Peyer's patch (tissue), 4 donors: Measurements from ENCODE around the gene ZNF69. TPM values are rescaled to one million over a fixed set of nuclear protein-coding genes. Genes with fewer than 3 reads are reported as not detected.
"Not testable (repeated sequence)": the region's sequence is repeated elsewhere in the genome, so short reads cannot be mapped to it uniquely, and the experiment has no call there.

ENCODE experiments used
- DNase-seq, 3 donors: peaks; one replicate each; pipeline ENCODE4 v3.0.0-alpha.2; 2017 to 2019
- H3K27ac ChIP-seq, 4 donors: fragments of 200-600 bp; sonication (generic); one replicate each; pipeline ENCODE4 v1.5.1; 2016 to 2019
- H3K27me3 ChIP-seq, 2 donors: fragments of 200-600 bp; sonication (generic); one replicate each; pipeline ENCODE4 v1.5.1; 2019
- H3K36me3 ChIP-seq, 3 donors: fragments of 200-600 bp; sonication (generic); one replicate each; pipeline ENCODE4 v1.5.1; 2016 to 2019
- H3K4me1 ChIP-seq, 4 donors: fragments of 200-600 bp; sonication (generic); one replicate each; pipeline ENCODE4 v1.5.1; 2016 to 2019
- H3K4me3 ChIP-seq, 4 donors: fragments of 200-600 bp; sonication (generic); 1 replicate in 3 of 4; 2 replicates in 1 of 4; pipeline ENCODE4 v1.5.1; 2016 to 2019; ENCODE audit warnings: mild to moderate bottlenecking in 1 of 4
- H3K9me3 ChIP-seq, 4 donors: fragments of 200-600 bp; sonication (generic); one replicate each; pipeline ENCODE4 v1.5.1; 2016 to 2019; ENCODE audit warnings: mild to moderate bottlenecking in 1 of 4
- POLR2A ChIP-seq, 2 donors: fragments of 450-650 bp; IDR thresholded peaks; one replicate each; pipeline ENCODE4 v1.5.1; 2017; ENCODE audit warnings: antibody characterized with exemption in 2 of 2, mild to moderate bottlenecking in 2 of 2, moderate library complexity in 2 of 2
- total RNA-seq, 4 donors: library from RNA; depleted of rRNA; stranded (reverse); fragments of >200 nt; gene quantifications; one replicate each; pipeline ENCODE4 v1.1.0, GENCODE V29; 2016
- TF ChIP-seq, protein P1 (sequence below), 6 experiments: fragments of 450-650 bp in 4 of 6; fragments of 200-600 bp in 2 of 6; sonication (generic) in 1 of 6; IDR thresholded peaks; one replicate each; pipeline ENCODE4 v1.5.1; 2017 to 2019; ENCODE audit warnings: antibody characterized with exemption in 6 of 6, mild to moderate bottlenecking in 3 of 6, moderate library complexity in 1 of 6

The ZNF69 gene
- total RNA-seq, 4 donors from 2014 or later, result 8.9 to 19.8 (median 14.5) TPM

DNA sequence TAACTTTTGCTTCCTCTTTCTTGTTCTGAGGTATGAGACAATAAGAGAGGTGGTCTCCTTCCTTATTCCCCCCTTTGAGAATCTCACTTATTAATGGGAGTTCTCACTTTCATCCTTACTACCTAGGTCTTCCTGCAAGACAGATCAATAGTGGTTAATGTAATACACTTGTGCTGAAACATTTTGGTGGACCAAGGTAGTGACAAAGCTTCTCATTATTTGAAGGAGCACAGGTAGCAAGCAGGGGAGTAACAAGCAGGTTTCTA is 55.2 kb downstream of the ZNF69 start:
- Histone ChIP-seq H3K36me3 (peaks cover 4 to 80% (median 6%) of the 10 kb centered on the region in 3 donors), H3K4me1 (no peaks in the 10 kb centered on the region), H3K4me3 (no peak overlapping the region), H3K27me3 (no peaks in the 10 kb centered on the region), H3K9me3 (peaks cover 0 to 88% (median 45%) of the 10 kb centered on the region in 4 donors), H3K27ac (no peak overlapping the region)
- DNase-seq, result no peak
- TF ChIP-seq, protein P1, sequence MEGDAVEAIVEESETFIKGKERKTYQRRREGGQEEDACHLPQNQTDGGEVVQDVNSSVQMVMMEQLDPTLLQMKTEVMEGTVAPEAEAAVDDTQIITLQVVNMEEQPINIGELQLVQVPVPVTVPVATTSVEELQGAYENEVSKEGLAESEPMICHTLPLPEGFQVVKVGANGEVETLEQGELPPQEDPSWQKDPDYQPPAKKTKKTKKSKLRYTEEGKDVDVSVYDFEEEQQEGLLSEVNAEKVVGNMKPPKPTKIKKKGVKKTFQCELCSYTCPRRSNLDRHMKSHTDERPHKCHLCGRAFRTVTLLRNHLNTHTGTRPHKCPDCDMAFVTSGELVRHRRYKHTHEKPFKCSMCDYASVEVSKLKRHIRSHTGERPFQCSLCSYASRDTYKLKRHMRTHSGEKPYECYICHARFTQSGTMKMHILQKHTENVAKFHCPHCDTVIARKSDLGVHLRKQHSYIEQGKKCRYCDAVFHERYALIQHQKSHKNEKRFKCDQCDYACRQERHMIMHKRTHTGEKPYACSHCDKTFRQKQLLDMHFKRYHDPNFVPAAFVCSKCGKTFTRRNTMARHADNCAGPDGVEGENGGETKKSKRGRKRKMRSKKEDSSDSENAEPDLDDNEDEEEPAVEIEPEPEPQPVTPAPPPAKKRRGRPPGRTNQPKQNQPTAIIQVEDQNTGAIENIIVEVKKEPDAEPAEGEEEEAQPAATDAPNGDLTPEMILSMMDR (IDR thresholded peaks at IDR 0.05), result no peak
- TF ChIP-seq POLR2A (IDR thresholded peaks at IDR 0.05), result no peak

DNA sequence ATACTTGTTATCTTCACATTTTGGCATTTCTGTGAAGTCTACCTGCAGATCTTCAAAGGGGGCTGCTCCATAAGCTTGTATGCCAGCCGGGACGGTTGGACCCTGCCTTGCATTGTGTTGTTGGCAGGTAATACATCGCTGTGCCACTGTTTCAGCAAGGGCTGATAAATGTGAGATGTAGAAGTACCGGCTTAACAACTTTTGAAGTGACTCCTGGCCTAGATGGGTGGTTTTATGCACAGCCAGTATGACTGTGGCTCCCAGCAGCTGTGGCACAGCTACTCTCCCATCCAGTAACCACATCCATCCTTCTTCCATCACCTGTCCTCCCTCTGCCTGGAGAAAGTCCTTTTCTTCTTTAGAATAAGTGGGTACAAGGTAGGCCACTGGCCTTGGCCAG is 57.1 kb downstream of the ZNF69 start:
- H3K9me3 ChIP-seq, result peaks cover 6 to 96% (median 56%) of the 10 kb centered on the region in 4 donors
- H3K27ac ChIP-seq, result no peak overlapping the region
- no peaks in the 10 kb centered on the region for H3K4me1 ChIP-seq
- TF ChIP-seq POLR2A (IDR thresholded peaks at IDR 0.05), result no peak
- TF ChIP-seq, protein P1 (IDR thresholded peaks at IDR 0.05), result no peak
- DNase-seq, result no peak
- H3K36me3 ChIP-seq, result peaks cover 6 to 96% (median 14%) of the 10 kb centered on the region in 3 donors
- no peak overlapping the region for H3K4me3 ChIP-seq
- no peaks in the 10 kb centered on the region for H3K27me3 ChIP-seq

DNA sequence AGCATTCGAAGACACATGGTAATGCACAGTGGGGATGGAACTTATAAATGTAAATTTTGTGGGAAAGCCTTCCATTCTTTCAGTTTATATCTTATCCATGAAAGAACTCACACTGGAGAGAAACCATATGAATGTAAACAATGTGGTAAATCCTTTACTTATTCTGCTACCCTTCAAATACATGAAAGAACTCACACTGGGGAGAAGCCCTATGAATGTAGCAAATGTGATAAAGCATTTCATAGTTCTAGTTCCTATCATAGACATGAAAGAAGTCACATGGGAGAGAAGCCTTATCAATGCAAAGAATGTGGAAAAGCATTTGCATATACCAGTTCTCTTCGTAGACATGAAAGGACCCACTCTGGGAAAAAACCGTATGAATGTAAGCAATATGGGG is 61.1 kb downstream of the ZNF69 start:
- Histone ChIP-seq H3K27me3 (no peaks in the 10 kb centered on the region), H3K4me3 (no peak overlapping the region), H3K9me3 (peaks cover 8 to 98% (median 57%) of the 10 kb centered on the region in 4 donors), H3K4me1 (no peaks in the 10 kb centered on the region), H3K27ac (no peak overlapping the region), H3K36me3 (peaks cover 6 to 79% (median 14%) of the 10 kb centered on the region in 3 donors)
- DNase-seq, result no peak
- no peak for TF ChIP-seq POLR2A (IDR thresholded peaks at IDR 0.05)
- TF ChIP-seq, protein P1 (IDR thresholded peaks at IDR 0.05), result no peak

DNA sequence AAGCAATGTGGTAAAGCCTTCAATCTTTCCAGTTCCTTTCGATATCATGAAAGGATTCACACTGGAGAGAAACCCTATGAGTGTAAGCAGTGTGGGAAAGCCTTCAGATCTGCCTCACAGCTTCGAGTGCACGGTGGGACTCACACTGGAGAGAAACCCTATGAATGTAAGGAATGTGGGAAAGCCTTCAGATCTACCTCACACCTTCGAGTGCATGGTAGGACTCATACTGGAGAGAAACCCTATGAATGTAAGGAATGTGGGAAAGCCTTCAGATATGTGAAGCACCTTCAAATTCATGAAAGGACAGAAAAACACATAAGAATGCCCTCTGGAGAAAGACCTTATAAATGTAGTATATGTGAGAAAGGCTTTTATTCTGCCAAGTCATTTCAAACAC is 61.6 kb downstream of the ZNF69 start:
- Histone ChIP-seq H3K4me1 (no peaks in the 10 kb centered on the region), H3K27me3 (no peaks in the 10 kb centered on the region), H3K4me3 (no peak overlapping the region), H3K27ac (no peak overlapping the region), H3K9me3 (peaks cover 8 to 97% (median 55%) of the 10 kb centered on the region in 4 donors), H3K36me3 (peaks cover 6 to 73% (median 14%) of the 10 kb centered on the region in 3 donors)
- DNase-seq, result no peak
- TF ChIP-seq, protein P1 (IDR thresholded peaks at IDR 0.05), result no peak
- no peak for TF ChIP-seq POLR2A (IDR thresholded peaks at IDR 0.05)

DNA sequence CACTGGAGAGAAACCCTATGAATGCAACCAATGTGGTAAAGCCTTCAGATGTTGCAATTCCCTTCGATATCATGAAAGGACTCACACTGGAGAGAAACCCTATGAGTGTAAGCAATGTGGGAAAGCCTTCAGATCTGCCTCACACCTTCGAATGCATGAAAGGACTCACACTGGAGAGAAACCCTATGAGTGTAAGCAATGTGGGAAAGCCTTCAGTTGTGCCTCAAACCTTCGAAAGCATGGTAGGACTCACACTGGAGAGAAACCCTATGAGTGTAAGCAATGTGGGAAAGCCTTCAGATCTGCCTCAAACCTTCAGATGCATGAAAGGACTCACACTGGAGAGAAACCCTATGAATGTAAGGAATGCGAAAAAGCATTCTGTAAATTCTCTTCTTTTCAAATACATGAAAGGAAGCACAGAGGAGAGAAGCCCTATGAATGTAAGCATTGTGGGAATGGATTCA is 62.1 kb downstream of the ZNF69 start:
- DNase-seq, H3K27me3 ChIP-seq, H3K4me1 ChIP-seq, H3K4me3 ChIP-seq, H3K27ac ChIP-seq: not testable (repeated sequence)
- H3K36me3 ChIP-seq, result peaks cover 6 to 69% (median 14%) of the 10 kb centered on the region in 3 donors
- H3K9me3 ChIP-seq, result peaks cover 8 to 96% (median 54%) of the 10 kb centered on the region in 4 donors

DNA sequence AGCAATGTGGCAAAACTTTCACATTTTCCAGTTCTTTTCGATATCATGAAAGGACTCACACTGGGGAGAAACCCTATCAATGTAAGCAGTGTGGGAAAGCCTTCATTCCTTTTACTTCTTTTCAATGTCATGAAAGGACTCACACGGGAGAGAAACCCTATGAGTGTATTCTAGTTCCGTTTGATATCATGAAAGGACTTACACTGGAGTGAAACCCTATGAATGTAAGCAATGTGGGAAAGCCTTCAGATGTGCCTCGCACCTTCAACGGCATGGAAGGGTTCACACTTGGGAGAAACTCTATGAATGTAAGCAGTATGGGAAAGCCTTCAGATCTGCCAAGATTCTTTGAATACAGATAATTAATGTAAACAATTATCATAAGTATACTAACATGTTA is 62.7 kb downstream of the ZNF69 start:
- H3K9me3 ChIP-seq, result peaks cover 8 to 94% (median 51%) of the 10 kb centered on the region in 4 donors
- H3K36me3 ChIP-seq, result peaks cover 6 to 62% (median 14%) of the 10 kb centered on the region in 3 donors

More for the DNA sequence above, 62.7 kb downstream of the ZNF69 start:
- Histone ChIP-seq H3K4me3 (no peak overlapping the region), H3K27ac (no peak overlapping the region), H3K4me1 (no peaks in the 10 kb centered on the region), H3K27me3 (no peaks in the 10 kb centered on the region)
- DNase-seq, result no peak
- TF ChIP-seq, protein P1 (IDR thresholded peaks at IDR 0.05), result no peak
- TF ChIP-seq POLR2A (IDR thresholded peaks at IDR 0.05), result no peak

Other genes starting within 250 kb of the ZNF69 start
- 10 to 100 TPM in 3 of 4 donors, 1 to 10 TPM in 1; 5.0 to 14.4 (median 13.1) TPM for gene ZNF823, start 148.8 kb upstream of the ZNF69 start, total RNA-seq
- 10 to 100 TPM in 3 of 4 donors, 1 to 10 TPM in 1; 6.8 to 37.1 (median 12.5) TPM for gene ZNF441, start 120.8 kb upstream of the ZNF69 start, total RNA-seq
- gene ZNF491, start 89.3 kb upstream of the ZNF69 start, total RNA-seq, result 1 to 10 TPM; 1.1 to 1.9 (median 1.4) TPM
- 10 to 100 TPM; 28.0 to 87.2 (median 40.7) TPM for gene ZNF440, start 73.5 kb upstream of the ZNF69 start, total RNA-seq
- gene ZNF439, start 39.1 kb upstream of the ZNF69 start, total RNA-seq, result 10 to 100 TPM; 11.6 to 30.5 (median 23.4) TPM
- 10 to 100 TPM; 31.5 to 37.8 (median 34.7) TPM for gene ZNF700, start 37.3 kb downstream of the ZNF69 start, total RNA-seq
- 10 to 100 TPM in 1 of 4 donors, 1 to 10 TPM in 3; 4.1 to 18.6 (median 8.3) TPM for gene ZNF763, start 77.3 kb downstream of the ZNF69 start, total RNA-seq
- 1 to 10 TPM in 2 of 4 donors, under 1 TPM in 1, not detected in 1; 0.35 to 3.5 (median 1.7) TPM for gene ZNF433, start 147.9 kb downstream of the ZNF69 start, total RNA-seq
- not detected for gene ZNF878, start 165.2 kb downstream of the ZNF69 start, total RNA-seq
- gene ZNF844, start 176.9 kb downstream of the ZNF69 start, total RNA-seq, result 10 to 100 TPM in 1 of 4 donors, 1 to 10 TPM in 3; 7.0 to 16.5 (median 9.6) TPM